ENCODE results near the gene ESPL1.

ESPL1 gene

GRCh38 chr12:53336181-53336681, 68.1 kb downstream of the ESPL1 start, which contains the start of gene SP7:
SP7 (minus strand) TSS chr12:53336354; CDS start chr12:53335646, 708 bp downstream.
- no peak for TF ChIP-seq CTCF (IDR thresholded peaks at IDR 0.05; ENCODE audit: control insufficient read depth, extremely low read depth, insufficient read depth)
- DNase-seq (ENCODE audit: low read depth): no peak

GRCh38 chr12:53338017-53338416, 69.9 kb downstream of the ESPL1 start:
- DNase-seq (ENCODE audit: low read depth): no peak
- no peak overlapping the region for H3K4me3 ChIP-seq (ENCODE audit: low read depth, low read length)
- no peak for TF ChIP-seq CTCF (IDR thresholded peaks at IDR 0.05; ENCODE audit: control insufficient read depth, extremely low read depth, insufficient read depth)

More at GRCh38 chr12:53336181-53336681, 68.1 kb downstream of the ESPL1 start, which contains the start of gene SP7:
- H3K4me3 ChIP-seq (ENCODE audit: low read depth, low read length): no peak within 1 kb of the TSS

- TF ChIP-seq CTCF (IDR thresholded peaks at IDR 0.05; ENCODE audit: control insufficient read depth, extremely low read depth, insufficient read depth): no peak
- no peak overlapping the region for H3K4me3 ChIP-seq (ENCODE audit: low read depth, low read length)
- no peak for DNase-seq (ENCODE audit: low read depth)
These were observed 70.8 kb downstream of the ESPL1 start for GRCh38 chr12:53338916-53339315.

GRCh38 chr12:53340398-53340797, 72.3 kb downstream of the ESPL1 start:
- no peak for TF ChIP-seq CTCF (IDR thresholded peaks at IDR 0.05; ENCODE audit: control insufficient read depth, extremely low read depth, insufficient read depth)

More at GRCh38 chr12:53340398-53340797, 72.3 kb downstream of the ESPL1 start:
- DNase-seq (ENCODE audit: low read depth): no peak
- H3K4me3 ChIP-seq (ENCODE audit: low read depth, low read length): no peak overlapping the region
